ENCODE measurements around the gene DCUN1D2. TPM values are rescaled to one million over a fixed set of nuclear protein-coding genes. Genes with fewer than 3 reads are reported as not detected.

DCUN1D2 gene
- total RNA-seq, 3 donors from 2014 or later: 15.8 to 22.4 (median 16.4) TPM

- Histone ChIP-seq H3K9me3 (no peaks in the 10 kb centered on the region), H3K27ac (no peak overlapping the region), H3K4me1 (peaks cover 0 to 3% of the 10 kb centered on the region in 2 donors), H3K27me3 (no peaks in the 10 kb centered on the region), H3K4me3 (no peak overlapping the region), H3K36me3 (no peaks in the 10 kb centered on the region)
- DNase-seq (ENCODE audit: low spot score in 2 of 2): no peak
- no peak for TF ChIP-seq POLR2AphosphoS5 (IDR thresholded peaks at IDR 0.05)
- no peak for TF ChIP-seq POLR2A (IDR thresholded peaks at IDR 0.05)
- no peak for TF ChIP-seq CTCF (IDR thresholded peaks at IDR 0.05)
- intact Hi-C loops (cut with DNase I; ENCODE audit: low total_unique reads): no loop called here
Observed at GRCh38 chr13:113430378-113431110, 60.0 kb downstream of the DCUN1D2 start.

- Histone ChIP-seq H3K27me3 (no peaks in the 10 kb centered on the region), H3K36me3 (no peaks in the 10 kb centered on the region), H3K9me3 (no peaks in the 10 kb centered on the region), H3K4me3 (no peak overlapping the region), H3K27ac (no peak overlapping the region), H3K4me1 (peaks cover 0 to 3% of the 10 kb centered on the region in 2 donors)
- intact Hi-C loops (cut with DNase I; ENCODE audit: low total_unique reads): no loop called here
- DNase-seq (ENCODE audit: low spot score in 2 of 2): no peak
- no peak for TF ChIP-seq POLR2A (IDR thresholded peaks at IDR 0.05)
Observed at GRCh38 chr13:113429608-113429985, 60.9 kb downstream of the DCUN1D2 start.

GRCh38 chr13:113428871-113429607 lies 61.5 kb downstream of the DCUN1D2 start:
- TF ChIP-seq POLR2AphosphoS5 (IDR thresholded peaks at IDR 0.05) (no peak), POLR2A (IDR thresholded peaks at IDR 0.05) (no peak), CTCF (IDR thresholded peaks at IDR 0.05) (no peak)
- Histone ChIP-seq H3K9me3 (no peaks in the 10 kb centered on the region), H3K27ac (no peak overlapping the region), H3K4me3 (no peak overlapping the region), H3K36me3 (no peaks in the 10 kb centered on the region), H3K4me1 (peaks cover 0 to 3% of the 10 kb centered on the region in 2 donors), H3K27me3 (no peaks in the 10 kb centered on the region)
- intact Hi-C loops (cut with DNase I; ENCODE audit: low total_unique reads): no loop called here
- no peak for DNase-seq (ENCODE audit: low spot score in 2 of 2)

GRCh38 chr13:113428469-113428865 lies 62.0 kb downstream of the DCUN1D2 start:
- H3K27ac ChIP-seq: peak overlapping the region in 1 of 2 donors; percentile 43
- DNase-seq (ENCODE audit: low spot score in 2 of 2): no peak
- intact Hi-C loops (cut with DNase I; ENCODE audit: low total_unique reads): no loop called here
- no peak for TF ChIP-seq POLR2A (IDR thresholded peaks at IDR 0.05)
- no peak for TF ChIP-seq CTCF (IDR thresholded peaks at IDR 0.05)
- no peak for TF ChIP-seq POLR2AphosphoS5 (IDR thresholded peaks at IDR 0.05)
- H3K4me3 ChIP-seq: no peak overlapping the region
- no peaks in the 10 kb centered on the region for H3K9me3 ChIP-seq
- H3K4me1 ChIP-seq: peaks cover 0 to 3% of the 10 kb centered on the region in 2 donors
- H3K36me3 ChIP-seq: no peaks in the 10 kb centered on the region
- no peaks in the 10 kb centered on the region for H3K27me3 ChIP-seq

- H3K4me1 ChIP-seq: peaks cover 0 to 3% of the 10 kb centered on the region in 2 donors
- no peaks in the 10 kb centered on the region for H3K9me3 ChIP-seq
- H3K4me3 ChIP-seq: no peak overlapping the region
- H3K36me3 ChIP-seq: no peaks in the 10 kb centered on the region
- TF ChIP-seq POLR2AphosphoS5 (IDR thresholded peaks at IDR 0.05) (no peak), POLR2A (IDR thresholded peaks at IDR 0.05) (no peak), CTCF (IDR thresholded peaks at IDR 0.05) (no peak)
- H3K27ac ChIP-seq: peak overlapping the region in 1 of 2 donors; percentile 43
- intact Hi-C loops (cut with DNase I; ENCODE audit: low total_unique reads): no loop called here
- no peak for DNase-seq (ENCODE audit: low spot score in 2 of 2)
- no peaks in the 10 kb centered on the region for H3K27me3 ChIP-seq
Observed at GRCh38 chr13:113427562-113428468, 62.7 kb downstream of the DCUN1D2 start.

Measured in breast epithelium (tissue), 4 donors.